ENCODE measurements around the gene TFIP11.

TFIP11 gene

GRCh38 chr22:26474682-26475081 lies 37.6 kb downstream of the TFIP11 start:
- H4K20me1 ChIP-seq: peaks cover 55% of the 10 kb centered on the region
- H3K4me3 ChIP-seq: peak overlapping the region; percentile 90
- peak overlapping the region; percentile 98 for H3K27ac ChIP-seq
- H3K9me3 ChIP-seq: no peaks in the 10 kb centered on the region
- H3K36me3 ChIP-seq: peaks cover 87% of the 10 kb centered on the region
- peaks cover 47% of the 10 kb centered on the region for H3K4me1 ChIP-seq
- no peaks in the 10 kb centered on the region for H3K27me3 ChIP-seq
- TF ChIP-seq Cebpa-rat (IDR thresholded peaks at IDR 0.05): no peak
- peak overlapping the region; percentile 94 for H3K4me2 ChIP-seq
- peak overlapping the region; percentile 100 for H3K9ac ChIP-seq

GRCh38 chr22:26471522-26471921 lies 40.8 kb downstream of the TFIP11 start:
- peak overlapping the region; percentile 98 for H3K27ac ChIP-seq
- H3K36me3 ChIP-seq: peaks cover 100% of the 10 kb centered on the region
- H4K20me1 ChIP-seq: peaks cover 87% of the 10 kb centered on the region
- peak overlapping the region; percentile 100 for H3K9ac ChIP-seq
- TF ChIP-seq Cebpa-rat (IDR thresholded peaks at IDR 0.05): no peak
- H3K9me3 ChIP-seq: no peaks in the 10 kb centered on the region
- H3K4me3 ChIP-seq: peak overlapping the region; percentile 90
- H3K27me3 ChIP-seq: no peaks in the 10 kb centered on the region
- peaks cover 79% of the 10 kb centered on the region for H3K4me1 ChIP-seq
- H3K4me2 ChIP-seq: peak overlapping the region; percentile 94

- 0 out of 2 replicates have a peak overlapping the region, but pooled peaks have one; percentile 8 for H3K27ac ChIP-seq
- peaks cover 100% of the 10 kb centered on the region for H3K36me3 ChIP-seq
- peaks cover 94% of the 10 kb centered on the region for H4K20me1 ChIP-seq
Observed at GRCh38 chr22:26470807-26471206, 41.5 kb downstream of the TFIP11 start.

GRCh38 chr22:26466196-26466595 lies 46.1 kb downstream of the TFIP11 start:
- Histone ChIP-seq H3K4me1 (peaks cover 100% of the 10 kb centered on the region), H3K9ac (peak overlapping the region; percentile 44), H3K9me3 (no peaks in the 10 kb centered on the region), H4K20me1 (peaks cover 100% of the 10 kb centered on the region), H3K4me2 (peak overlapping the region; percentile 94), H3K36me3 (peaks cover 100% of the 10 kb centered on the region), H3K27me3 (no peaks in the 10 kb centered on the region), H3K27ac (0 out of 2 replicates have a peak overlapping the region, but pooled peaks have one; percentile 20), H3K4me3 (0 out of 2 replicates have a peak overlapping the region, but pooled peaks have one; percentile 4)
- no peak for TF ChIP-seq Cebpa-rat (IDR thresholded peaks at IDR 0.05)

More at GRCh38 chr22:26470807-26471206, 41.5 kb downstream of the TFIP11 start:
- peak overlapping the region; percentile 94 for H3K4me2 ChIP-seq
- peak overlapping the region; percentile 100; the same call in 1 of the 2 replicates for H3K9ac ChIP-seq
- peaks cover 86% of the 10 kb centered on the region for H3K4me1 ChIP-seq
- H3K27me3 ChIP-seq: no peaks in the 10 kb centered on the region
- TF ChIP-seq Cebpa-rat (IDR thresholded peaks at IDR 0.05): no peak
- H3K4me3 ChIP-seq: 0 out of 2 replicates have a peak overlapping the region, but pooled peaks have one; percentile 90
- no peaks in the 10 kb centered on the region for H3K9me3 ChIP-seq

GRCh38 chr22:26464312-26464711 lies 48.0 kb downstream of the TFIP11 start:
- Histone ChIP-seq H3K4me1 (peaks cover 92% of the 10 kb centered on the region), H3K27ac (0 out of 2 replicates have a peak overlapping the region, but pooled peaks have one; percentile 8), H3K4me2 (peak overlapping the region; percentile 94), H3K4me3 (peak overlapping the region; percentile 25; the same call in 1 of the 2 replicates), H3K27me3 (no peaks in the 10 kb centered on the region), H3K9ac (peak overlapping the region; percentile 44), H3K36me3 (peaks cover 100% of the 10 kb centered on the region), H4K20me1 (peaks cover 100% of the 10 kb centered on the region), H3K9me3 (no peaks in the 10 kb centered on the region)
- no peak for TF ChIP-seq Cebpa-rat (IDR thresholded peaks at IDR 0.05)

GRCh38 chr22:26463688-26464087 lies 48.6 kb downstream of the TFIP11 start:
- peak overlapping the region; percentile 39; the same call in 1 of the 2 replicates for H3K9ac ChIP-seq
- H3K4me2 ChIP-seq: peak overlapping the region; percentile 94
- no peak for TF ChIP-seq Cebpa-rat (IDR thresholded peaks at IDR 0.05)
- H3K27ac ChIP-seq: peak overlapping the region; percentile 8; the same call in 1 of the 2 replicates
- H3K4me3 ChIP-seq: peak overlapping the region; percentile 25
- peaks cover 100% of the 10 kb centered on the region for H3K36me3 ChIP-seq
- peaks cover 86% of the 10 kb centered on the region for H3K4me1 ChIP-seq
- H4K20me1 ChIP-seq: peaks cover 100% of the 10 kb centered on the region
- no peaks in the 10 kb centered on the region for H3K9me3 ChIP-seq
- no peaks in the 10 kb centered on the region for H3K27me3 ChIP-seq

GRCh38 chr22:26463101-26463661 lies 49.1 kb downstream of the TFIP11 start:
- no peak for TF ChIP-seq Cebpa-rat (IDR thresholded peaks at IDR 0.05)
- peaks cover 85% of the 10 kb centered on the region for H3K4me1 ChIP-seq
- H3K4me2 ChIP-seq: peak overlapping the region; percentile 94
- H3K36me3 ChIP-seq: peaks cover 100% of the 10 kb centered on the region
- 0 out of 2 replicates have a peak overlapping the region, but pooled peaks have one; percentile 8 for H3K27ac ChIP-seq
- H4K20me1 ChIP-seq: peaks cover 100% of the 10 kb centered on the region
- peak overlapping the region; percentile 25; the same call in 1 of the 2 replicates for H3K4me3 ChIP-seq
- H3K9me3 ChIP-seq: no peaks in the 10 kb centered on the region
- H3K9ac ChIP-seq: peak overlapping the region; percentile 39; the same call in 1 of the 2 replicates
- no peaks in the 10 kb centered on the region for H3K27me3 ChIP-seq

GRCh38 chr22:26462641-26463040 lies 49.6 kb downstream of the TFIP11 start:
- Histone ChIP-seq H3K27ac (no peak overlapping the region), H3K36me3 (peaks cover 100% of the 10 kb centered on the region), H3K4me2 (peak overlapping the region; percentile 94), H3K4me3 (no peak overlapping the region), H4K20me1 (peaks cover 100% of the 10 kb centered on the region), H3K9me3 (no peaks in the 10 kb centered on the region), H3K9ac (no peak overlapping the region), H3K4me1 (peaks cover 85% of the 10 kb centered on the region), H3K27me3 (no peaks in the 10 kb centered on the region)
- no peak for TF ChIP-seq Cebpa-rat (IDR thresholded peaks at IDR 0.05)

- H3K4me2 ChIP-seq: peak overlapping the region; percentile 94
- H3K9ac ChIP-seq: no peak overlapping the region; the same call in 1 of the 2 replicates
- peaks cover 100% of the 10 kb centered on the region for H4K20me1 ChIP-seq
- TF ChIP-seq Cebpa-rat (IDR thresholded peaks at IDR 0.05): no peak; the same call in 1 of the 2 replicates
- no peak overlapping the region for H3K27ac ChIP-seq
- no peaks in the 10 kb centered on the region for H3K9me3 ChIP-seq
- peaks cover 85% of the 10 kb centered on the region for H3K4me1 ChIP-seq
- no peak overlapping the region for H3K4me3 ChIP-seq
- H3K36me3 ChIP-seq: peaks cover 100% of the 10 kb centered on the region
- H3K27me3 ChIP-seq: no peaks in the 10 kb centered on the region
Observed at GRCh38 chr22:26462051-26462450, 50.2 kb downstream of the TFIP11 start.

- H3K4me1 ChIP-seq: peaks cover 78% of the 10 kb centered on the region
- no peaks in the 10 kb centered on the region for H3K9me3 ChIP-seq
- H3K4me2 ChIP-seq: peak overlapping the region; percentile 94
- H3K27me3 ChIP-seq: no peaks in the 10 kb centered on the region
- H3K27ac ChIP-seq: no peak overlapping the region
- H3K36me3 ChIP-seq: peaks cover 100% of the 10 kb centered on the region
- H3K9ac ChIP-seq: no peak overlapping the region
- no peak overlapping the region for H3K4me3 ChIP-seq
- peaks cover 100% of the 10 kb centered on the region for H4K20me1 ChIP-seq
- no peak for TF ChIP-seq Cebpa-rat (IDR thresholded peaks at IDR 0.05)
Observed at GRCh38 chr22:26461188-26461810, 51.0 kb downstream of the TFIP11 start.
